H9 (cell line): Measurements from ENCODE around the gene YWHAQ. TPM values are rescaled to one million over a fixed set of nuclear protein-coding genes. Genes with fewer than 3 reads are reported as not detected.

ENCODE experiments used
- DNase-seq: peaks from one replicate; pipeline ENCODE4 v3.0.0-alpha.2; 2017
- H2AFZ ChIP-seq: one replicate; pipeline ENCODE4 v1.6.1; 2013; ENCODE audit warnings: mild to moderate bottlenecking, low read length, control low read depth, moderate library complexity
- H2AK5ac ChIP-seq: 2 replicates; pipeline ENCODE4 v1.6.1; 2013; ENCODE audit warnings: low read length, control low read depth, mixed read lengths; ENCODE audit not compliant: insufficient read length
- H2BK120ac ChIP-seq: one replicate; pipeline ENCODE4 v1.6.1; 2013; ENCODE audit warnings: low read depth, mild to moderate bottlenecking, low read length, control low read depth, inconsistent platforms; ENCODE audit not compliant: poor library complexity, severe bottlenecking
- H2BK12ac ChIP-seq: 2 replicates; pipeline ENCODE4 v1.6.1; 2013; ENCODE audit warnings: low read length, control low read depth, mixed read lengths, low read depth; ENCODE audit not compliant: insufficient read length
- H2BK15ac ChIP-seq: 2 replicates; pipeline ENCODE4 v1.6.1; 2013; ENCODE audit warnings: low read depth, low read length, control low read depth
- H2BK20ac ChIP-seq: one replicate; pipeline ENCODE4 v1.6.1; 2013; ENCODE audit warnings: low read depth, mild to moderate bottlenecking, low read length, control low read depth, inconsistent platforms; ENCODE audit not compliant: poor library complexity, severe bottlenecking
- H2BK5ac ChIP-seq: 2 replicates; pipeline ENCODE4 v1.6.1; 2013; ENCODE audit warnings: low read length, control low read depth, mixed read lengths; ENCODE audit not compliant: insufficient read length
- H3K14ac ChIP-seq: 2 replicates; pipeline ENCODE4 v1.6.1; 2013; ENCODE audit warnings: low read length, control low read depth; ENCODE audit not compliant: insufficient read depth
- H3K18ac ChIP-seq: 2 replicates; pipeline ENCODE4 v1.6.1; 2013; ENCODE audit warnings: low read depth, mild to moderate bottlenecking, mixed read lengths, low read length, control low read depth; ENCODE audit not compliant: insufficient read length
- H3K23ac ChIP-seq: 2 replicates; pipeline ENCODE4 v1.6.1; 2013; ENCODE audit warnings: low read length, control low read depth, mixed read lengths, low read depth; ENCODE audit not compliant: insufficient read length
- H3K23me2 ChIP-seq: 2 replicates; pipeline ENCODE4 v1.6.1; 2013; ENCODE audit warnings: low read depth, mild to moderate bottlenecking, mixed read lengths, low read length, control low read depth; ENCODE audit not compliant: insufficient read length, poor library complexity, severe bottlenecking
- H3K27ac ChIP-seq: 2 replicates; pipeline ENCODE4 v1.5.1; 2013; ENCODE audit warnings: low read length, control low read depth, mixed read lengths, low read depth; ENCODE audit not compliant: insufficient read length
- H3K27me3 ChIP-seq: 2 replicates; pipeline ENCODE4 v1.6.1; 2013; ENCODE audit warnings: low read length, control low read depth, inconsistent platforms; ENCODE audit not compliant: insufficient read depth
- H3K4ac ChIP-seq: 2 replicates; pipeline ENCODE4 v1.6.1; 2013; ENCODE audit warnings: low read depth, mild to moderate bottlenecking, control low read depth, inconsistent platforms, low read length, moderate library complexity
- H3K4me1 ChIP-seq: 2 replicates; pipeline ENCODE4 v1.6.1; 2013; ENCODE audit warnings: low read length, control low read depth, inconsistent platforms; ENCODE audit not compliant: insufficient read depth
- H3K4me2 ChIP-seq: 2 replicates; pipeline ENCODE4 v1.6.1; 2013; ENCODE audit warnings: low read length, control low read depth, mixed read lengths; ENCODE audit not compliant: insufficient read length, insufficient read depth
- H3K56ac ChIP-seq: 2 replicates; pipeline ENCODE4 v1.6.1; 2013; ENCODE audit warnings: low read depth, mild to moderate bottlenecking, mixed read lengths, low read length, control low read depth; ENCODE audit not compliant: insufficient read length
- H3K79me1 ChIP-seq: 2 replicates; pipeline ENCODE4 v1.6.1; 2013; ENCODE audit warnings: low read depth, mild to moderate bottlenecking, moderate library complexity, low read length, control low read depth, inconsistent platforms; ENCODE audit not compliant: insufficient read depth, poor library complexity, severe bottlenecking
- H3K79me2 ChIP-seq: 2 replicates; pipeline ENCODE4 v1.6.1; 2013; ENCODE audit warnings: low read length, control low read depth, inconsistent platforms; ENCODE audit not compliant: insufficient read depth
- H3K9ac ChIP-seq: 2 replicates; pipeline ENCODE4 v1.6.1; 2013; ENCODE audit warnings: low read length, control low read depth, mixed read lengths; ENCODE audit not compliant: insufficient read length; ENCODE audit errors: extremely low read depth
- H3K9me3 ChIP-seq: one replicate; pipeline ENCODE4 v1.6.1; 2013; ENCODE audit warnings: low read depth, low read length, inconsistent platforms; ENCODE audit not compliant: control insufficient read depth
- H3T11ph ChIP-seq: one replicate; pipeline ENCODE4 v1.6.1; 2013; ENCODE audit warnings: mild to moderate bottlenecking, low read length, control low read depth, inconsistent platforms
- H4K20me1 ChIP-seq: one replicate; pipeline ENCODE4 v1.6.1; 2013; ENCODE audit not compliant: control insufficient read depth, insufficient read length, insufficient read depth
- H4K5ac ChIP-seq: 2 replicates; pipeline ENCODE4 v1.6.1; 2013; ENCODE audit warnings: low read depth, mild to moderate bottlenecking, mixed read lengths, low read length, control low read depth; ENCODE audit not compliant: insufficient read length
- H4K8ac ChIP-seq: replicated peaks from 2 replicates; pipeline ENCODE4 v1.6.1; 2013; ENCODE audit warnings: low read length, control low read depth, mixed read lengths, low read depth; ENCODE audit not compliant: insufficient read length
- H4K91ac ChIP-seq: 2 replicates; pipeline ENCODE4 v1.6.1; 2013; ENCODE audit warnings: low read depth, mild to moderate bottlenecking, moderate library complexity, mixed read lengths, low read length, control low read depth; ENCODE audit not compliant: insufficient read length
- H3K27ac Mint-ChIP-seq, 3 experiments: 2 replicates in 2 of 3; 3 replicates in 1 of 3; pipeline ENCODE4 v1.8.0; 2020 to 2021; ENCODE audit warnings: mixed read lengths in 3 of 3, mild to moderate bottlenecking in 1 of 3, moderate library complexity in 1 of 3
- H3K27me3 Mint-ChIP-seq: 2 replicates; pipeline ENCODE4 v1.8.0; 2021; ENCODE audit warnings: low read depth, mild to moderate bottlenecking, moderate library complexity, mixed read lengths
- H3K36me3 Mint-ChIP-seq, 3 experiments: 2 replicates in 2 of 3; 3 replicates in 1 of 3; pipeline ENCODE4 v1.8.0; 2020 to 2021; ENCODE audit warnings: low read depth in 3 of 3, mixed read lengths in 3 of 3; ENCODE audit not compliant: insufficient read depth in 1 of 3
- H3K4me1 Mint-ChIP-seq, 2 experiments: 2 replicates each; pipeline ENCODE4 v1.8.0; 2020; ENCODE audit warnings: mixed read lengths in 2 of 2
- H3K4me3 Mint-ChIP-seq, 2 experiments: 2 replicates in 1 of 2; 3 replicates in 1 of 2; pipeline ENCODE4 v1.8.0; 2020 to 2021; ENCODE audit warnings: mild to moderate bottlenecking in 2 of 2, mixed read lengths in 2 of 2, moderate library complexity in 1 of 2
- H3K9me3 Mint-ChIP-seq, 2 experiments: 2 replicates in 1 of 2; 3 replicates in 1 of 2; pipeline ENCODE4 v1.8.0; 2020; ENCODE audit warnings: mild to moderate bottlenecking in 2 of 2, mixed read lengths in 2 of 2, moderate library complexity in 1 of 2
- WGBS: extraction: QIAGEN DNeasy Blood & Tissue Kit; methylation state at CpG from one replicate; pipeline ENCODE4 v1.1.7; 2013; ENCODE audit warnings: missing lambda C conversion rate, low lambda C conversion rate, mixed read lengths; ENCODE audit not compliant: insufficient read length; ENCODE audit errors: extremely low coverage; 5-methylcytosine and 5-hydroxymethylcytosine counted together
- total RNA-seq: library from RNA; stranded (reverse); gene quantifications from 2 replicates; pipeline ENCODE4 v1.2.1, GENCODE V29; 2021
- TF ChIP-seq, protein P1 (sequence below): fragments of 200-600 bp; sonication (generic); conservative IDR thresholded peaks from 3 replicates; pipeline ENCODE4 v1.8.0; 2021; ENCODE audit warnings: antibody characterized with exemption, mild to moderate bottlenecking

YWHAQ gene
- total RNA-seq, 1 experiment from 2014 or later, result 374 TPM

DNA sequence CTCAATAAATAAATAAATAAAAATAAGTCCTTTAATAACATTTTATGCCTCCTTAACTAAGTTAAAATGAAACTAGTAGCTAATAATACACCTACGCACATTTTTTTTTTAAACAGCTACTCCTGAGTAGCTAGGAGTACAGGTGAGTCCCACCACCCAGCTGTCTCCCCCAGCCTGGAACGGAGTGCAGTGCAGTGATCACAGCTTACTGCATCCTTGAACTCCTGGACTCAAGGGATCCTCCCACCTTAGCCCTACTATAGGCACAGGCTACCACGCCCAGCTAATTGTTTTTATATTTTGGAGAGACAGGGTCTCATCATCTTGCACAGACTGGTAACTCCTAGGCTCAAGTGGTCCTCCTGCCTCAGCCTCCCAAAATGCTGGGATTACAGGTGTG lies 28.4 kb downstream of the YWHAQ start:
- H3K4me3 Mint-ChIP-seq, result no peak overlapping the region
- Histone ChIP-seq H4K20me1 (no peaks in the 10 kb centered on the region), H2BK15ac (no peak overlapping the region), H3K79me2 (peaks cover 28% of the 10 kb centered on the region; the same call in 1 of the 2 replicates), H4K91ac (no peak overlapping the region), H2BK20ac (no peak overlapping the region), H3K4me2 (no peak overlapping the region), H3K23me2 (no peaks in the 10 kb centered on the region), H2BK120ac (no peak overlapping the region), H3K27ac (no peak overlapping the region), H3T11ph (no peak overlapping the region), H2BK5ac (no peak overlapping the region), H4K5ac (no peak overlapping the region), H3K18ac (no peak overlapping the region), H2AK5ac (no peak overlapping the region), H3K4ac (no peak overlapping the region), H3K9ac (no peak overlapping the region), H3K79me1 (peaks cover 13% of the 10 kb centered on the region), H3K9me3 (no peaks in the 10 kb centered on the region), H3K27me3 (no peaks in the 10 kb centered on the region), H2BK12ac (no peak overlapping the region), H3K4me1 (no peaks in the 10 kb centered on the region), H4K8ac (no peak overlapping the region), H3K56ac (no peak overlapping the region), H2AFZ (no peak overlapping the region), H3K23ac (no peak overlapping the region), H3K14ac (no peak overlapping the region)
- H3K9me3 Mint-ChIP-seq, result peaks cover 20 to 27% of the 10 kb centered on the region in 2 experiments
- H3K27ac Mint-ChIP-seq, result no peak overlapping the region
- TF ChIP-seq, protein P1, sequence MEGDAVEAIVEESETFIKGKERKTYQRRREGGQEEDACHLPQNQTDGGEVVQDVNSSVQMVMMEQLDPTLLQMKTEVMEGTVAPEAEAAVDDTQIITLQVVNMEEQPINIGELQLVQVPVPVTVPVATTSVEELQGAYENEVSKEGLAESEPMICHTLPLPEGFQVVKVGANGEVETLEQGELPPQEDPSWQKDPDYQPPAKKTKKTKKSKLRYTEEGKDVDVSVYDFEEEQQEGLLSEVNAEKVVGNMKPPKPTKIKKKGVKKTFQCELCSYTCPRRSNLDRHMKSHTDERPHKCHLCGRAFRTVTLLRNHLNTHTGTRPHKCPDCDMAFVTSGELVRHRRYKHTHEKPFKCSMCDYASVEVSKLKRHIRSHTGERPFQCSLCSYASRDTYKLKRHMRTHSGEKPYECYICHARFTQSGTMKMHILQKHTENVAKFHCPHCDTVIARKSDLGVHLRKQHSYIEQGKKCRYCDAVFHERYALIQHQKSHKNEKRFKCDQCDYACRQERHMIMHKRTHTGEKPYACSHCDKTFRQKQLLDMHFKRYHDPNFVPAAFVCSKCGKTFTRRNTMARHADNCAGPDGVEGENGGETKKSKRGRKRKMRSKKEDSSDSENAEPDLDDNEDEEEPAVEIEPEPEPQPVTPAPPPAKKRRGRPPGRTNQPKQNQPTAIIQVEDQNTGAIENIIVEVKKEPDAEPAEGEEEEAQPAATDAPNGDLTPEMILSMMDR, result no peak
- no peaks in the 10 kb centered on the region for H3K27me3 Mint-ChIP-seq
- peaks cover 45 to 62% (median 61%) of the 10 kb centered on the region in 3 experiments for H3K36me3 Mint-ChIP-seq
- peaks cover 0 to 16% of the 10 kb centered on the region in 2 experiments; a peak in 2 of 4 replicates for H3K4me1 Mint-ChIP-seq
- no peak for DNase-seq
- no CpG with 5 or more reads among the region's 3 CpGs for WGBS
